Skin of body (tissue), 2 donors: ENCODE data around the gene PSMC4. TPM values are rescaled to one million over a fixed set of nuclear protein-coding genes. Genes with fewer than 3 reads are reported as not detected.
"Not testable (repeated sequence)": the region's sequence is repeated elsewhere in the genome, so short reads cannot be mapped to it uniquely, and the experiment has no call there.

Source experiments
- DNase-seq: peaks from one replicate; lab custom pipeline; 2025; lab: John Stamatoyannopoulos, UW
- total RNA-seq: library from RNA; depleted of rRNA; stranded (reverse); fragments of >200 nt; gene quantifications from one replicate; pipeline ENCODE4 v1.2.3, GENCODE V29; 2014

Gene PSMC4
- total RNA-seq, 1 donor from 2014 or later = 44.1 TPM

DNA sequence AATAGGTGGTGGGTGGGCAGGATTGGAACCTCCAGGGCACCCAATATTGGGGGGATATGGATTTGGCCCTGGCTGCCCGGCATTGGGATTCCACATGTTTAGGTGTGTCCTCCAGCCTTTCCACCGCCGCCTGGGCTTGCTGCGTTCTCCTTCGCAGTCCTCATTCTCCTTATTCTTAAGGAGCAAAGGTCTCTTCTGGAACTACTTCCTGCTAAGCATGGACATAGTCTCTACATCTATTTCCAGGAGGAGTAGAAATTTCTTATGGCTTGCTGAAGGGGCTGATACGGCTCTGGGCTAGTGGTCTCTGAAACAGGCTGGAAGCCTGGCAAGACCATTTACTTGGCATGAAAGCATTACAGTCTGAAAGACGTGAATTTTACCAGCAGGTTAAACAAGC is 27.4 kb upstream of the PSMC4 start:
- no peak for DNase-seq

DNA sequence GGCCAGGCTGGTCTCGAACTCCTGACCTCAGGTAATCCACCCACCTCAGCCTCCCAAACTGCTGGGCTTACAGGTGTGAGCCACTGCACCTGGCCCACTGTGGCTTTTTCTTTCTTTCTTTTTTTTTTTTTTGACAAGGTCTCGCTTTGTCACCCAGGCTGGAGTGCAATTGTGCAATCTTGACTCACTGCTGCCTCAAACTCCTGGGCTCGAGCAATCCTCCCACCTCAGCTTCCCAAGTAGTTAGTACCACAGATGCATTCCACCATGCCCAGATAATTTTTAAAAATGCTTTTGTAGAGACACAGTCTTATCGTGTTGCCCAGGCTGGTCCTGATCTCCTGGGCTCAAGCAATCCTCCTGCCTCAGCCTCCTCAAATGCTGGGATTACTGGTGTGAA is 24.4 kb upstream of the PSMC4 start:
- no peak for DNase-seq

DNA sequence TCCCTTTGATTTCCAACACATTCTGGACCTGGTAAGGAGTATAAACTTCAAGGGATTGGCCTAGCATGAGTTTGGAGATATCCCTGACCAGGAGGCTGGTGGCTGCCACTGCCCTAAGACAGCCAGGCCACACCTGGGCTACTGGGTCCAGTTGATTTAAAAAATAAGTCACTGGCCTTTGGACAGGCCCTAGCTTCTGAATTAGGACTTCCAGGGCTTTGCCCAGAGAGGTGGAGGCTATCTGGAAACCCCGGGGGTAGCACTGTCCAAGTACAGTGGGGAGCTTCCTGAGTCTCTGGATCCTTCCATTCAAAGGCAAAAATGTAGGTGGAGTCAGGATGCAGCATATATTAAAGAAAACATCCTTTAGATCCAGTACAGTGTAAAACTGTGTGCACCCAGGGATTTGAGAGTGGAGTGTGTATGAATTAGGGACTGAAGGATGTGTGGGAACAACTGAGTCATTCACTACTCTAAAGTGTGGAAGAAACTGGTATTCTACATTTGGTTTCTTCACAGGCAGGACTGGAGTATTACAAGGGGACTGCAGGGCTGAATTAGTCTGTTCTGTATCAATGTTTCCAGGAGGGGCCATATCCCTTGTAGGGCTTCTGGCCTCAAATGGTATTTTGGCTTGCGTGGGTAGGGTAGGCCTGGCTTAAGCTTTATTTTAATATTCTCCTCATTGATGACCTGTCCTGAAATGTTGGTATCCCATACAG is 21.8 kb upstream of the PSMC4 start:
- no peak for DNase-seq

DNA sequence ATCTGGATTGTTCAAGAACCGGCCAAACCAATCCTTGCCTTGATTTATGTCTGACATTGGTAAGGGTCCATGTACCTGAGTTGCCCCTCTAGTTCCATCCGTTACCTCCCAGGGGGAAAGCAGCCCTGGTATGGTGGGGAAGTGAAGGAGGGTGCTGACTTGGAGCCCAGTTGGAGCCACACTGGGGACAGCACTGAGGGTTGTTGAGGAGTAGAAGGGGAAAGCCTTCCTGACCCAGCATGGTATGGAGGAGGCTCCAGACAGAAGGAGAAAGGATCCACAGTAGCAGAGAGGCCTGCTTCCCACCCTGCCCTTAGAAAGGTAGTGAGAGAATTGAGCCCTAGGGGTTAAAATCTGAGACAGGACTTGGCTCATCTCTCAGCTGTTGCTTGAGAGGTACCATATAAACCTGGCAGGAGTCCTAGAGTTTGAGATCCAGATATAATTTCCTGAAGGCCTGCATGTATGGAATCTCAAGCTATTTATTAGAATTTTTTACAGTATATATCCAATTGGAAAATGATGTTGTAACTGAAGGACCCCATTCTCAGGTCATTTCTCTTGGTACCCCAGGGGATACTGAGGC is 19.8 kb upstream of the PSMC4 start:
- no peak for DNase-seq

DNA sequence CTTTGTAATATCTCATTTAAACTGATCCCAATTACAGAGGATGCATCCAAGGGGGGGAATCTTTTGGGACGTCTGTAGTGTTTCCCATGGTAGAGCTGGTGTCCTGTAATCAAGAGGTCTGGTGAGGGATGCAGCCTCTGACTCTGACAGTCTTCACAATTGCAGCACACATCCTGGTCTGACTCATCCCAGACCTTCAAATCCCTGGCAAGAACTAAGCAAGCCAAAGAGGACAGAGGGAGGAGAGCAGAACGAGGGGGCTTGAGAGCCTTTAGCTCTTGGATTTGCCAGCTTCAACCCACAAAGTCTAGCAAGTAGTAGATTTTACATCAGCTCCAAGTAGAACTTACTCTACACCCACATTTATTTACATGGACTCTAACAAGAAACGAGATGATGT is 19.3 kb upstream of the PSMC4 start:
- no peak for DNase-seq

DNA sequence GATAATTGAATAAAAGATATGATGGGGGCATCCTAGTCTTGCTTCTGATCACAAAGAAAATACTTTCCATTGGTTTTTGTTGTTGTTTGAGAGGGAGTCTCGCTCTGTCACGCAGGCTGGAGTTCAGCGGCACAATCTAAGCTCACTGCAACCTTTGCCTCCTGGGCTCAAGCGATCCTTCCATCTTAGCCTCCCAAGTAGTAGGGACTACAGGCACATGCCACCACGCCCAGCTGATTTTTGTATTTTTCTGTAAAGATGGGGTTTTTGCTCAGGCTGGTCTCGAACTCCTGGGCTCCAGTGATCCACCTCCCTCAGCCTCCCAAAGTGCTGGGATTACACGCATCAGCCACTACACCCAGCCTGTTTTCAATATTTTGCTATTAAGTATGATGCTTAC is 17.1 kb upstream of the PSMC4 start:
- no peak for DNase-seq

DNA sequence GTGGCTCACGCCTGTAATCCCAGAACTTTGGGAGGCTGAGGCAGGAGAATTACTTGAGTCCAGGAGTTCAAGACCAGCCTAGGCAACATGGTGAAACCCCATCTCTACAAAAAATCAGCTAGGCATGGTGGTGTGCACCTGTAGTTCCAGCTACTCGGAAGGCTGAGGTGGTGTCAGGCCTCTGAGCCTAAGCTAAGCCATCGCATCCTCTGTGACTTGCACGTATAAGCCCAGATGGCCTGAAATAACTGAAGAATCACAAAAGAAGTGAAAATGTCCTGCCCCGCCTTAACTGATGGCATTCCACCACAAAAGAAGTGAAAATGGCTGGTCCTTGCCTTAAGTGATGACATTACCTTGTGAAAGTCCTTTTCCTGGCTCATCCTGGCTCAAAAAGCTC is 13.1 kb upstream of the PSMC4 start:
- DNase-seq = not testable (repeated sequence)

DNA sequence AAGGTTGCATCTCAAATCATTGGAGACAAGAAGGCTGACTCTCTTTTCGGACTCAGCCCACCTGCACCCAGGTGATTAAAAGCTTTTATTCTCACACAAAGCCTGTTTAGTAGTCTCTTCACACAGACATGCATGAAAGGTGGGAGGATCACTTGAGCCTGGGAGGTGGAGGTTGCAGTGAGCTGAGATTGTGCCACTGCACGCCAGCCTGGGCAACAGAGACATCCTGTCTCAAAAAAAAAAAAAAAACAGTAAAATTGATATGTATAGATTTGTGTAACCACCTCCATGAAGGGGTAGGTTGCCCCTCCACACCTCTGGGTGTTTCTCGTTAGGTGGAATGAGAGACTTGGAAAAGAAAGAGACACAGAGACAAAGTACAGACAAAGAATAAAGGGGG is 12.0 kb upstream of the PSMC4 start:
- not testable (repeated sequence) for DNase-seq

DNA sequence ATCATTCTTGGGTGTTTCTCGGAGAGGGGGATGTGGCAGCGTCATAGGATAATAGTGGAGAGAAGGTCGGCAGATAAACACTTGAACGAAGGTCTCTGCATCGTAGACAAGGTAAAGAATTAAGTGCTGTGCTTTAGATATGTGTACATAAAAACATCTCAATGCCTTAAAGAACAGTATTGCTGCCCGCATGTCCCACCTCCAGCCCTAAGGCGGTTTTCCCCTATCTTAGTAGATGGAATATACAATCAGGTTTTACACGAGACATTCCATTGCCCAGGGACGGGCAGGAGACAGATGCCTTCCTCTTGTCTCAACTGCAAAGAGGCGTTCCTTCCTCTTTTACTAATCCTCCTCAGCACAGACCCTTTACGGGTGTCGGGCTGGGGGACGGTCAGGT is 11.6 kb upstream of the PSMC4 start:
- DNase-seq = not testable (repeated sequence)

DNA sequence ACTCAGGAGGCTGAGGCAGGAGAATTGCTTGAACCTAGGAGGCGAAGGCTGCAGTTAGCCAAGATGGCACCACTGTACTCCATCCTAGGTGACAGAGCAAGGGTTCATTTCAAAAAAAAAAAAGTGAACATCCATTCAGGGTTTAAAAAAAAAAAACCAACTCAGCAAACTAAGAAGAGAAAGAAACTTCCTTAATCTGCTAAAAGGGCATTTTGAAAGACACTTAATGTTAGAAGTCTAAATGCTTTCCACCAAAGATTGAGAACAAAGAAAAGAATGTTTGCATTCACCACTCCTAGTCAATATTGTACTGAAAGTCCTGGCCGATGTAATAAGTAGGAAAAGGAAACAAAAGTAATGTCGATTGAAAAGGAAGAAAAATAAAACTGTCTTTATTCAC is 7.1 kb upstream of the PSMC4 start:
- no peak for DNase-seq

DNA sequence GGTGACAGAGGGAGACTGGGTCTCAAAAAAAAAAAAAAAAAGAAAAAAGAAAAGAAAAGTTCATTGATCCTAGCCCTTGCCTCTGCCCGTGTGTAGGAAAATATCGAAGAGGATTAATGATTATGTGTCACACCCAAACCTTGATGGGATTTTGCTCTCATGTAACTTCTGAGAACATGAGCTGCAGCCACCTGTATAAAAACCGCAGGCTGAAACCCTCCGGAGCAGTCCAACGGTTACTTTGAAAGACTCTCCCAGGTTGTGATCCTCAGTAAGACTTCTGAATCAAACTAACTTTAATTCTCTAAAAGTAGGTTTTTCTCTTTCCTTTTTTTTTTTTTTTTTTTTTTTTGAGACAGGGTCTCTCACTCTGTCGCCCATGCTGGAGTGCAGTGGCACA is 4.3 kb upstream of the PSMC4 start:
- DNase-seq = no peak

DNA sequence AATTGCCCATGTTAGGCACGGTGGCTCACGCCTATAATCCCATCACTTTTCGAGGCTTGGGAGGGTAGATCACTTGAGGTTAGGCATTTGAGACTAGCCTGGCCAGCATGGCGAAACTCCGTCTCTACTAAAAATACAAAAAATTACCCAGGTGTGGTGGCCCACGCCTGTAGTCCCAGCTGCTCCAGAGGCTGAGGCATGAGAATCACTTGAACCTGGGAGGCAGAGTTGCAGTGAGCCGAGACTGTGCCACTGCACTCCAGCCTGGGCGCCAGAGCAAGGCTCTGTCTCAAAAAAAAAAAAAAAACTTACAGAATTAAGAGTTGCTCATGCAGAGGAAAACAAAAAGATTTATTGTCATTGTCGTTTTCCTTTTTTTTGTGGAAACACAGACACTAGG is 3.4 kb upstream of the PSMC4 start:
- DNase-seq = no peak

DNA sequence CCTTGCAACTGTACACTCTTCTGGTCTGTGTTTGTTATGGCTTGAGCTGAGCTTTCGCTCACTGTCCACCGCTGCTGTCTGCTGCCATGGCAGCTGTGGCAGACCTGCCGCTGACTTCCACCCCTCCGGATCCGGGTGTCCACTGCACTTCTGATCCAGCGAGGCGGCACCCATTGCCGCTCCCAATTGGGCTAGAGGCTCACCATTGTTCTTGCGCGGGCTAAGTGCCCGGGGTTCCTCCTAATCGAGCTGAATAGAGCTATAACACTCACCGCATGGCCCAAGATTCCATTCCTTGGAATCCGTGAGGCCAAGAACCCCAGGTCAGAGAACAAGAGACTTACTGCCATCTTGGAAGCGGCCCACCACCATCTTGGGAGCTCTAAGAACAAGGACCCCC is 2.2 kb upstream of the PSMC4 start:
- DNase-seq = no peak

DNA sequence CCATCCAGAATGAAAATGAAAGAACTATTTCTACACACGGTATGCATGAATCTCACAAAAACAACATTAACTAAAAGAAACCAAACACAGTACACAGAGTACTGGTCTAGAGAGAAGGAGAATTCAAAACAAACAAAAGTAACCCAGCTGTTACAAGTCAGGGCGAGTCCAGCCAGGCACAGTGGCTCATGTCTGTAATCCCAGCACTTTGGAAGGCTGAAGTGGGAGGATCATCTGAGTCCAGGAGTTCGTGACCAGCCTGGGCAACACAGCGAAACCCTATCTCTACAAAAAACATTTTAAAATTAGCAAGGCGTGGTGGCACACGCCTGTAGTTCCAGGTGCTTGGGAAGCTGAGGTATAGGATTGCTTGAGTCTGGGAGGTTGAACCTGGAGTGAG is 1.7 kb upstream of the PSMC4 start:
- DNase-seq = no peak

DNA sequence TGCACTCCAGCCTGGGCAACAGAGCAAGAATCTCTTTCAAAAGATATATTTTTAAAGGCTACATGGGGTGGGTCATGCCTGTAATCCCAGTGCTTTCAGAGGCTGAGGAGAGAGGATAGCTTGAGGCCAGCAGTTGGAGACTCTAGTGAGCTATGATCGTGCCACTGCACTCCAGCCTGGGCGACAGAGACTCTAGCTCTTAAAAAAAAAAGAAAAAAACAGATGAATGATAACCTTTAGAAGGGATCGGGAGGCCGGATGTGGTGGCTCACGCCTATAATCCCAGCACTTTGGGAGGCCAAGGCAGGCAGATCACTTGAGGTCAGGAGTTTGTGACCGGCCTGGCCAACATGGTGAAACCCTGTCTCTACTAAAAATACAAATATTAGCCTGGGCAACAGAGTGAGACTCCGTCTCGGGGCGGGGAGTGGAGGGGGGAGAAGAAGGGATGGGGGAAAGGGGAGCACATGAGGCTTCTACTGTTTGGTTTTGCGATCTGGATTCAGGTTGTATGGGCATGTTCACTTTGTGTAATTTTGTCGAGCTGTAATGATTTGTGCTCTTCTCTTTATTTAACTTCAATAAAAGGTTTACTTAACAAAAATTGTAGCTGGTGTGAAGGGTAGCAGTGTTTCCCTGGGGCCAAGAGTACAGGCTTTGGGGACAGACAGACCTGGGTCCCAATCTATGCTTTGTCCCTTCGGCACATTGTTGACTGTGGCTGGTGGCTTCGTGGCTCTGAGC is 1.1 kb upstream of the PSMC4 start:
- no peak for DNase-seq

DNA sequence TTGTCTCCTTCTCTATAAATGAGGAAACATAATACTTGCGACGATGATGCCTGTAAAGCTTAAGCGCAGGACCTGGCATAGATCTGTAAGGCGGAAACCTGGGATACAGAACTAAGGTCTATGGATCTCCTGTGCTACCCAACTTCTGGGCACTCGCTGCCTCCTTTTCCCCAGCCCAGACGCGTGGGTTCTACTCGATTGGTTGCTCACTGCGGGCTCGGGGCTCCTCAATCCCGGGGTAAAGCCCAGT is 615 bp upstream of the PSMC4 start:
- no peak for DNase-seq

DNA sequence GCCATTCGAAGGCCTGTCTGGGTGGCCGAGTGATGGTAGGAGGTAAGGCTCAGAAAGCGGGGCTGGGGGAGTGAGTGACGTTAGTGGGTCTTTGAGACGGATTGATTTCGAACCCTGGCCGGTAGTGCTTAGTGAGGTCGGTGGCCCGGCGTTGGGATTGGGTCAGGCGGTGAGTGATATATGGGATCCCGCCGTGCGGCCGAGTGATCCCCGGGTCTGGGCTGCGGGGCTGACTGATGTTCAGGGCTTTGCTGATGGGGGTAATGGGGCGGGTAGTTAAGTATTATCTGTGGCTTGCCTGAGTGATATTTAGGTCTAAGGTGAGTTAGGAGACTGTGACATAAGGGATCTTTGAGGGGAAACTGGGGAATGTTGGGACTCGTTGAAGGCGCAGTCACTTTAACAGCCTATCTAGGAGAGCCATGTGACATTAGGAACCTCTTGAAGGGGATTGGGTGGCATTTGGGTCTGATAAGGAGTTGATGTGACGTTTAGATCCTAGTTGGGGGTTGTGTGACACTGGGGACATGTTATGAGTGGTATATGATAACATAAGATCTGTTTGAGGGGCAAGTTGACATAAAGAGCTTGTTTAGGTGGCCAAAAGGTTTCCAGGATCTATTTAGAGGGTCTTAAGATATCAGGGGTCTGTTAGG is 543 bp downstream of the PSMC4 start:
- no peak for DNase-seq

DNA sequence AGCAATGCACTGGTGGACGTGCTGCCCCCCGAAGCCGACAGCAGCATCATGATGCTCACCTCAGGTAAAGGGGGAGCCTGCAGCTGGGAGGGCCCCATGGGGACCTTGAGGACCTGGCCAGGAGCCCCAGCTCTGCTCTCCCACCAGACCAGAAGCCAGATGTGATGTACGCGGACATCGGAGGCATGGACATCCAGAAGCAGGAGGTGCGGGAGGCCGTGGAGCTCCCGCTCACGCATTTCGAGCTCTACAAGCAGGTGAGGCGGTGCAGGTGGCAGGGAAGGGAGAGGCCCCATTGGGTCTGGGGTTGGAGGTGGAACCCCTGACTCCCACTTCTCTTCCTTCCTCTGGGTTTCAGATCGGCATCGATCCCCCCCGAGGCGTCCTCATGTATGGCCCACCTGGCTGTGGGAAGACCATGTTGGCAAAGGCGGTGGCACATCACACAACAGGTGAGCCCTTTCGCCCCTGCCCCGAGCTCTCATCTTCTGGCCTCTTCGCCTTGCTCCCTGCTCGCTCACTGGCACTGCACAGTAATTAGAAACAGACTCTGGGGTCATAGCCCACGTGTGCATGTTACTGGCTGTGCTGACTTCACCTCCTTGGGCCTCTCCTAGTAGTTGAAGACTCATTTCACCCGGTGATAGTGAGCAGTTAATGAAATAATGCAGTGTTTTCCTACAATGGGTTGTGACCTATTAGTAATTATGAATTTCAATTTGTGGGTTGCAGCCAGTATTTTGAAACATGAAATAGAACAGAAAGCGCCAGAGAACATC is 3.6 kb downstream of the PSMC4 start:
- no peak for DNase-seq

DNA sequence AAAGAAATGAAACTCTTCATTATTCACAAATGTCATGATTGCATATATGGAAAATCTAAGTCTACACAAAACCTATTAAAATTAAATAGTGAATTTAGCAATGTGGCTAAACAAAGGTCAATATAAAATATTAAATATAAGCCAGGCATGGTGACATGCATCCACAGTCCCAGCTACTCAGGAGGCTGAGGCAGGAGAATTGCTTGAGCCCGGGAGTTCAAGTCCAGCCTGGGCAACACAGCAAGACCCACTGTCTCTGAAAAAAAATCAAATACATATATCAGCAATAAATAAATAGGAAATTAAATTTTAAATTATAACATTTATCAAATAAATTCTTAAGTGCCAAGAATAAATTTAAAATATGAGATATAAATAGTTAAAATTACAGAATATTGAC is 11.9 kb downstream of the PSMC4 start:
- no peak for DNase-seq

DNA sequence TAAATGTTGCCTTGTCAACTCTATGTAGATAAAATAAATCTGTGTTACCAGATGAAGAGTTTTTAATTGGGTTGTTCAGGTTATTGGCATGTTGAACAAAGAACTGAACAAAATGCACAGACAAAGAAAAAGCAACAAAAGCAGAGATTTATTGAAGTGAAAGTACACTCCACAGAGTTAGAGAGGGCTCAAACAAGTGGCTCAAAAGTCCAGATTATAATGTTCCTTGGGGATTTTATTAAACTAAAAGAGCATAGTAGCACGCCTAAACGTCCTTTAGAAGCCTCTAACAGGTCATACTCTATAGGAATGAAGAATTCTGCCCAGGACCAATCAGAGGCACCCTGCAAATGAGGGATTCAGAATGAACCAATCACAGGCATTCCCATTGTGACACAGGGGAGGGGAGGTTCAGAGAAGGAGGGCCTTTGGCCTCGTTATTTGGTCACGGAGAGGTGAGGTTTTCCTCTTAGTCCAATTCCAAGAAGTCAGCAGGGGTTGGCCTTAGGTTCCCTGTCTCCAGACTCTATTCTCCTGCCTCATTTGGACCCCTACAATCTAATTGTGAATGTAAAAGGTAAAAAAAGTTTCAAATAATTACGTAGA is 12.8 kb downstream of the PSMC4 start:
- DNase-seq = no peak

DNA sequence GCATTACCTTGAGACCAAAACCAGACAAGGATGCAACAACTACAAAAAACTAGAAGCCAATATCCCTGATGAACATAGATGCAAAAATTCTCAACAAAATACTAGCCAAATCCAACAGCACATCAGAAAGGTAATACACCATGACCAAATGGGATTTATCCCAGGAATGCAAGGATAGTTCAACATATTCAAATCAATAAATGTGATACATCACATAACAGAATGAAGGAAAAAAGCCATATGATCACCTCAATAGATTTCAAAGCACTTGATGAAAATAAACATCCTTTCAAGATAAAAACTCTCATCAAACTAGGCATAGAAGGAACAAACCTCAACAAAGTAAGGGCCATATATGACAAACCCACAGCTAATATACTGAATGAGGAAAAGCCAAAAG is 15.7 kb downstream of the PSMC4 start:
- DNase-seq = no peak

DNA sequence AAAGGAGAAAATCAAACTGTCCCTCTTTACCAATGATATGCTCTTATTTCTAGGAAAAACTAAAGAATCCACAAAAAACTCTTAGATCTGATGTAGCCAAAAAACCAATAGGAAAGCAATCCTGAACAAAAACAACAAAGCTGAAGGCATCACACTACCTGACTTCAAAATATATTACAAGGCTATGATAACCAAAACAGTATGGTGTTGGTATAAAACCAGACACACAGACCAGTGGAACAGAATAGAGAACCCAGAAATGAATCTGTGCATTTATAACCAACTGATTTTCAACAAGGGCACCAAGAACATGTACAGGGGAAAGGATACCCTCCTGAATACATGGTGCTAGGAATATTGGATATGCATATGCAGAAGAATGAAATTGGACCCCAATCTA is 16.2 kb downstream of the PSMC4 start:
- no peak for DNase-seq
